Mesendoderm (in vitro differentiated cells): Measurements from ENCODE around the gene TRIM29.

Experiments used
- DNase-seq: peaks from one replicate; pipeline ENCODE4 v3.0.0; 2013
- H2AK5ac ChIP-seq: 2 replicates; pipeline ENCODE4 v1.6.1; 2013; ENCODE audit warnings: low read length, inconsistent platforms
- H2BK120ac ChIP-seq: 2 replicates; pipeline ENCODE4 v1.6.1; 2013; ENCODE audit warnings: low read depth, mild to moderate bottlenecking, low read length, moderate library complexity, mixed read lengths
- H2BK15ac ChIP-seq: replicated peaks from 2 replicates; pipeline ENCODE4 v1.6.1; 2013; ENCODE audit warnings: low read depth, mild to moderate bottlenecking, moderate library complexity
- H2BK5ac ChIP-seq: 2 replicates; pipeline ENCODE4 v1.6.1; 2013; ENCODE audit warnings: low read length, inconsistent platforms
- H3K18ac ChIP-seq: 2 replicates; pipeline ENCODE4 v1.6.1; 2013; ENCODE audit warnings: mild to moderate bottlenecking, low read length, mixed read lengths
- H3K23ac ChIP-seq: one replicate; pipeline ENCODE4 v1.6.1; 2013; ENCODE audit warnings: low read length
- H3K27ac ChIP-seq: 2 replicates; pipeline ENCODE4 v1.5.1; 2013; ENCODE audit warnings: low read depth, mild to moderate bottlenecking, inconsistent platforms, low read length, moderate library complexity
- H3K27me3 ChIP-seq: 2 replicates; pipeline ENCODE4 v1.6.1; 2013; ENCODE audit warnings: low read length, control low read depth, mild to moderate bottlenecking, inconsistent platforms; ENCODE audit not compliant: insufficient read depth, poor library complexity
- H3K36me3 ChIP-seq: 2 replicates; pipeline ENCODE4 v1.6.1; 2013; ENCODE audit warnings: low read length, inconsistent platforms; ENCODE audit not compliant: control insufficient read depth, insufficient read depth
- H3K4ac ChIP-seq: one replicate; pipeline ENCODE4 v1.6.1; 2013; ENCODE audit warnings: low read depth, mild to moderate bottlenecking, low read length, moderate library complexity
- H3K4me1 ChIP-seq: 2 replicates; pipeline ENCODE4 v1.6.1; 2013; ENCODE audit warnings: low read depth, low read length, inconsistent platforms; ENCODE audit not compliant: control insufficient read depth
- H3K4me2 ChIP-seq: 2 replicates; pipeline ENCODE4 v1.6.1; 2013; ENCODE audit warnings: low read length
- H3K4me3 ChIP-seq: 2 replicates; pipeline ENCODE4 v1.5.1; 2013; ENCODE audit warnings: mild to moderate bottlenecking, low read length
- H3K56ac ChIP-seq: one replicate; pipeline ENCODE4 v1.6.1; 2013; ENCODE audit warnings: low read length
- H3K79me1 ChIP-seq: 2 replicates; pipeline ENCODE4 v1.6.1; 2013; ENCODE audit warnings: low read length, inconsistent platforms
- H3K79me2 ChIP-seq: 2 replicates; pipeline ENCODE4 v1.6.1; 2013; ENCODE audit warnings: mild to moderate bottlenecking, low read length; ENCODE audit not compliant: control insufficient read depth, insufficient read depth
- H3K9ac ChIP-seq: 2 replicates; pipeline ENCODE4 v1.6.1; 2013; ENCODE audit warnings: low read length, inconsistent platforms
- H4K5ac ChIP-seq: one replicate; pipeline ENCODE4 v1.6.1; 2013; ENCODE audit warnings: low read length
- H4K8ac ChIP-seq: one replicate; pipeline ENCODE4 v1.6.1; 2013; ENCODE audit warnings: low read depth, mild to moderate bottlenecking, control low read depth, low read length, moderate library complexity
- WGBS: extraction: QIAGEN DNeasy Blood & Tissue Kit; methylation state at CpG from one replicate; pipeline ENCODE4 v1.1.7; 2013; ENCODE audit warnings: low lambda C conversion rate, missing lambda C conversion rate; ENCODE audit not compliant: insufficient coverage; ENCODE audit errors: extremely low coverage; 5-methylcytosine and 5-hydroxymethylcytosine counted together

The TRIM29 gene

GRCh38 chr11:120169981-120170698, 32.2 kb upstream of the TRIM29 start:
- Histone ChIP-seq H3K79me2 (no peaks in the 10 kb centered on the region), H3K4ac (no peak overlapping the region), H3K27ac (no peak overlapping the region), H3K36me3 (no peaks in the 10 kb centered on the region), H3K27me3 (peaks cover 26% of the 10 kb centered on the region), H3K18ac (no peak overlapping the region), H3K9ac (no peak overlapping the region), H3K4me2 (no peak overlapping the region), H2AK5ac (no peak overlapping the region), H3K4me1 (no peaks in the 10 kb centered on the region), H3K23ac (no peak overlapping the region), H4K5ac (no peak overlapping the region), H4K8ac (no peak overlapping the region), H2BK120ac (no peak overlapping the region), H2BK15ac (no peak overlapping the region), H2BK5ac (no peak overlapping the region), H3K56ac (no peak overlapping the region), H3K4me3 (no peak overlapping the region), H3K79me1 (no peaks in the 10 kb centered on the region)
- WGBS = no CpG with 5 or more reads among the region's 27 CpGs
- no peak for DNase-seq

GRCh38 chr11:120168960-120169681, 31.2 kb upstream of the TRIM29 start:
- WGBS = no CpG with 5 or more reads among the region's 71 CpGs
- H3K23ac ChIP-seq = no peak overlapping the region
- H3K36me3 ChIP-seq = no peaks in the 10 kb centered on the region
- no peak overlapping the region for H4K8ac ChIP-seq
- H3K79me2 ChIP-seq = no peaks in the 10 kb centered on the region
- DNase-seq = peak; percentile 84
- H3K79me1 ChIP-seq = no peaks in the 10 kb centered on the region
- no peak overlapping the region for H2BK5ac ChIP-seq
- H4K5ac ChIP-seq = no peak overlapping the region
- H3K4me3 ChIP-seq = peak overlapping the region; percentile 30
- H3K4ac ChIP-seq = no peak overlapping the region
- peak overlapping the region; percentile 77 for H3K4me2 ChIP-seq
- peak overlapping the region; percentile 16 for H3K18ac ChIP-seq
- H3K27me3 ChIP-seq = peaks cover 26% of the 10 kb centered on the region
- peak overlapping the region; percentile 67 for H3K9ac ChIP-seq
- H2BK120ac ChIP-seq = no peak overlapping the region
- no peaks in the 10 kb centered on the region for H3K4me1 ChIP-seq
- no peak overlapping the region for H2BK15ac ChIP-seq
- H3K56ac ChIP-seq = peak overlapping the region; percentile 83
- no peak overlapping the region for H2AK5ac ChIP-seq
- no peak overlapping the region for H3K27ac ChIP-seq

- Histone ChIP-seq H3K56ac (peak overlapping the region; percentile 83), H3K4me1 (no peaks in the 10 kb centered on the region), H3K23ac (no peak overlapping the region), H3K36me3 (no peaks in the 10 kb centered on the region), H2BK120ac (no peak overlapping the region), H3K27me3 (peaks cover 26% of the 10 kb centered on the region), H3K27ac (no peak overlapping the region), H4K8ac (no peak overlapping the region), H3K4me3 (no peak overlapping the region), H3K18ac (no peak overlapping the region), H3K4ac (no peak overlapping the region), H4K5ac (no peak overlapping the region), H3K79me2 (no peaks in the 10 kb centered on the region), H3K9ac (peak overlapping the region; percentile 67), H3K4me2 (peak overlapping the region; percentile 77), H3K79me1 (no peaks in the 10 kb centered on the region), H2BK15ac (no peak overlapping the region), H2BK5ac (no peak overlapping the region), H2AK5ac (no peak overlapping the region)
- no CpG with 5 or more reads among the region's 35 CpGs for WGBS
- no peak for DNase-seq
Measured at GRCh38 chr11:120168108-120168959, 30.4 kb upstream of the TRIM29 start.

GRCh38 chr11:120167659-120168058, 29.7 kb upstream of the TRIM29 start:
- Histone ChIP-seq H3K4me2 (no peak overlapping the region), H3K4me3 (no peak overlapping the region), H4K5ac (no peak overlapping the region), H3K56ac (no peak overlapping the region), H3K36me3 (no peaks in the 10 kb centered on the region), H3K23ac (no peak overlapping the region), H2BK120ac (no peak overlapping the region), H3K4me1 (no peaks in the 10 kb centered on the region), H3K4ac (no peak overlapping the region), H3K27ac (no peak overlapping the region), H3K9ac (no peak overlapping the region), H2BK5ac (no peak overlapping the region), H4K8ac (no peak overlapping the region), H2BK15ac (no peak overlapping the region), H3K79me2 (no peaks in the 10 kb centered on the region), H3K79me1 (no peaks in the 10 kb centered on the region), H2AK5ac (no peak overlapping the region), H3K18ac (no peak overlapping the region), H3K27me3 (peaks cover 26% of the 10 kb centered on the region)
- no CpG with 5 or more reads among the region's 11 CpGs for WGBS
- no peak for DNase-seq

- no peaks in the 10 kb centered on the region for H3K79me1 ChIP-seq
- no peak overlapping the region for H3K9ac ChIP-seq
- no peak overlapping the region for H2BK5ac ChIP-seq
- no peak overlapping the region for H2BK120ac ChIP-seq
- no peaks in the 10 kb centered on the region for H3K27me3 ChIP-seq
- no peak overlapping the region for H3K4me3 ChIP-seq
- H3K36me3 ChIP-seq = no peaks in the 10 kb centered on the region
- H3K56ac ChIP-seq = no peak overlapping the region
- no peak overlapping the region for H3K4me2 ChIP-seq
- no peaks in the 10 kb centered on the region for H3K79me2 ChIP-seq
- H2BK15ac ChIP-seq = no peak overlapping the region
- no peaks in the 10 kb centered on the region for H3K4me1 ChIP-seq
- H2AK5ac ChIP-seq = no peak overlapping the region
- no peak overlapping the region for H4K5ac ChIP-seq
- no peak overlapping the region for H3K18ac ChIP-seq
- no CpG with 5 or more reads among the region's 1 CpG for WGBS
- H3K4ac ChIP-seq = no peak overlapping the region
- no peak overlapping the region for H3K27ac ChIP-seq
- no peak overlapping the region for H3K23ac ChIP-seq
- DNase-seq = no peak
- no peak overlapping the region for H4K8ac ChIP-seq
Measured at GRCh38 chr11:120160436-120160835, 22.5 kb upstream of the TRIM29 start.
